Astrocyte (in vitro differentiated cells and primary cell): ENCODE measurements around the gene XYLB. TPM values are rescaled to one million over a fixed set of nuclear protein-coding genes. Genes with fewer than 3 reads are reported as not detected.

Source experiments
- DNase-seq: peaks from one replicate; pipeline ENCODE4 v3.0.0-alpha.2; 2010; ENCODE audit warnings: low read depth
- FAIRE-seq: peaks from 2 replicates; lab custom pipeline; 2011; peaks lifted over from hg19 to GRCh38; lab: Jason Lieb, UNC
- H2AFZ ChIP-seq: 2 replicates; pipeline ENCODE4 v1.6.0; 2012; ENCODE audit warnings: low read depth, low read length, inconsistent platforms
- H3K27ac ChIP-seq: 2 replicates; pipeline ENCODE4 v1.5.1; 2011; ENCODE audit warnings: low read depth, low read length, inconsistent platforms
- H3K27me3 ChIP-seq: 2 replicates; pipeline ENCODE4 v1.6.0; 2011; ENCODE audit warnings: low read length, inconsistent platforms; ENCODE audit not compliant: insufficient read depth
- H3K36me3 ChIP-seq: 2 replicates; pipeline ENCODE4 v1.5.1; 2011; ENCODE audit warnings: low read length, inconsistent platforms; ENCODE audit not compliant: insufficient read depth
- H3K4me1 ChIP-seq: 2 replicates; pipeline ENCODE4 v1.5.1; 2011; ENCODE audit warnings: low read length, inconsistent platforms; ENCODE audit not compliant: insufficient read depth
- H3K4me2 ChIP-seq: 2 replicates; pipeline ENCODE4 v1.6.0; 2012; ENCODE audit warnings: low read length, inconsistent platforms
- H3K4me3 ChIP-seq: 2 replicates; pipeline ENCODE4 v1.5.1; 2011; ENCODE audit warnings: low read depth, mild to moderate bottlenecking, low read length, inconsistent platforms; ENCODE audit not compliant: insufficient read depth
- H3K79me2 ChIP-seq: 2 replicates; pipeline ENCODE4 v1.6.0; 2012; ENCODE audit warnings: mild to moderate bottlenecking, low read length, inconsistent platforms; ENCODE audit not compliant: insufficient read depth
- H3K9ac ChIP-seq: 2 replicates; pipeline ENCODE4 v1.6.0; 2012; ENCODE audit warnings: mild to moderate bottlenecking, low read length, inconsistent platforms
- H3K9me3 ChIP-seq: 2 replicates; pipeline ENCODE4 v1.5.1; 2012; ENCODE audit warnings: low read depth, mild to moderate bottlenecking, low read length, inconsistent platforms; ENCODE audit not compliant: insufficient read depth
- H4K20me1 ChIP-seq: 2 replicates; pipeline ENCODE4 v1.6.0; 2012; ENCODE audit warnings: low read length, inconsistent platforms; ENCODE audit not compliant: insufficient read depth
- H3K27ac Mint-ChIP-seq: one replicate; pipeline ENCODE4 v1.8.0; 2021; ENCODE audit warnings: mild to moderate bottlenecking, mixed read lengths; ENCODE audit not compliant: unreplicated experiment
- H3K27me3 Mint-ChIP-seq: one replicate; pipeline ENCODE4 v1.8.0; 2021; ENCODE audit warnings: low read depth, mixed read lengths; ENCODE audit not compliant: unreplicated experiment
- H3K36me3 Mint-ChIP-seq: one replicate; pipeline ENCODE4 v1.8.0; 2021; ENCODE audit warnings: low read depth, mixed read lengths; ENCODE audit not compliant: unreplicated experiment
- H3K4me1 Mint-ChIP-seq: one replicate; pipeline ENCODE4 v1.8.0; 2021; ENCODE audit warnings: low read depth, mixed read lengths; ENCODE audit not compliant: unreplicated experiment
- H3K4me3 Mint-ChIP-seq: one replicate; pipeline ENCODE4 v1.8.0; 2021; ENCODE audit warnings: mild to moderate bottlenecking, moderate library complexity, mixed read lengths; ENCODE audit not compliant: unreplicated experiment
- H3K9me3 Mint-ChIP-seq: one replicate; pipeline ENCODE4 v1.8.0; 2021; ENCODE audit warnings: mild to moderate bottlenecking, mixed read lengths; ENCODE audit not compliant: unreplicated experiment
- EZH2 ChIP-seq: IDR thresholded peaks from 2 replicates; pipeline ENCODE4 v1.6.1; 2012; ENCODE audit warnings: mild to moderate bottlenecking, low read length, inconsistent platforms; ENCODE audit not compliant: insufficient read depth
- total RNA-seq: library from RNA; stranded (reverse); gene quantifications from 2 replicates; pipeline ENCODE4 v1.2.1, GENCODE V29; 2021
- TF ChIP-seq, protein P1 (sequence below): IDR thresholded peaks from 2 replicates; pipeline ENCODE4 v1.5.1; 2011; ENCODE audit warnings: low read depth, mild to moderate bottlenecking, inconsistent platforms, low read length, moderate library complexity; ENCODE audit not compliant: insufficient read depth

Gene XYLB
- total RNA-seq, 1 donor from 2014 or later, result 2.3 TPM

DNA sequence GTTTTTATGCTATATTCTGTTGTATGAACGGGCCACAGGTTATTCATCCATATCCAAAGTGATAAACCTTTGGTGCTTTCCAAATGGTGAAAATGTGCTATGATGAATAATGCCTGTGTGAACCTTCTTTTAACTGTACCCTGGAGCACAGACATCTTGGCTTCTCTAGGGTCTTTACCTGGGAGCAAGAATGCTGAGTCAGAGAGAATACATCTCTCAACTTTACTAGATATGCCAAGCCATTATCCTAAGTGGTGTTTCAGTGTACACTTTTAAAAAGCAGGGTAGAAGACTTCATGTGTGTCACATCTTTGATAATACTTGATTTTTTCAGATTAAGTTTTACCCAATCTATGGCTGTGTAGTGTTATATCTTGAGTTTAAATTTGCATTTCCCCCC, 23.5 kb upstream of the XYLB start:
- Histone ChIP-seq H3K27ac (no peak overlapping the region), H3K36me3 (no peaks in the 10 kb centered on the region), H3K27me3 (no peaks in the 10 kb centered on the region), H3K9ac (no peak overlapping the region), H2AFZ (no peak overlapping the region), H3K4me1 (peaks cover 5% of the 10 kb centered on the region), H3K9me3 (peaks cover 10% of the 10 kb centered on the region), H3K4me3 (no peak overlapping the region), H3K4me2 (no peak overlapping the region), H3K79me2 (no peaks in the 10 kb centered on the region), H4K20me1 (no peaks in the 10 kb centered on the region)
- Mint-ChIP-seq H3K36me3 (peaks cover 18% of the 10 kb centered on the region), H3K4me3 (no peak overlapping the region), H3K9me3 (peaks cover 7% of the 10 kb centered on the region), H3K27ac (no peak overlapping the region), H3K27me3 (no peaks in the 10 kb centered on the region), H3K4me1 (peaks cover 9% of the 10 kb centered on the region)
- TF ChIP-seq EZH2, result no peak
- TF ChIP-seq, protein P1, sequence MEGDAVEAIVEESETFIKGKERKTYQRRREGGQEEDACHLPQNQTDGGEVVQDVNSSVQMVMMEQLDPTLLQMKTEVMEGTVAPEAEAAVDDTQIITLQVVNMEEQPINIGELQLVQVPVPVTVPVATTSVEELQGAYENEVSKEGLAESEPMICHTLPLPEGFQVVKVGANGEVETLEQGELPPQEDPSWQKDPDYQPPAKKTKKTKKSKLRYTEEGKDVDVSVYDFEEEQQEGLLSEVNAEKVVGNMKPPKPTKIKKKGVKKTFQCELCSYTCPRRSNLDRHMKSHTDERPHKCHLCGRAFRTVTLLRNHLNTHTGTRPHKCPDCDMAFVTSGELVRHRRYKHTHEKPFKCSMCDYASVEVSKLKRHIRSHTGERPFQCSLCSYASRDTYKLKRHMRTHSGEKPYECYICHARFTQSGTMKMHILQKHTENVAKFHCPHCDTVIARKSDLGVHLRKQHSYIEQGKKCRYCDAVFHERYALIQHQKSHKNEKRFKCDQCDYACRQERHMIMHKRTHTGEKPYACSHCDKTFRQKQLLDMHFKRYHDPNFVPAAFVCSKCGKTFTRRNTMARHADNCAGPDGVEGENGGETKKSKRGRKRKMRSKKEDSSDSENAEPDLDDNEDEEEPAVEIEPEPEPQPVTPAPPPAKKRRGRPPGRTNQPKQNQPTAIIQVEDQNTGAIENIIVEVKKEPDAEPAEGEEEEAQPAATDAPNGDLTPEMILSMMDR, result no peak
- FAIRE-seq (no peak), DNase-seq (no peak)

DNA sequence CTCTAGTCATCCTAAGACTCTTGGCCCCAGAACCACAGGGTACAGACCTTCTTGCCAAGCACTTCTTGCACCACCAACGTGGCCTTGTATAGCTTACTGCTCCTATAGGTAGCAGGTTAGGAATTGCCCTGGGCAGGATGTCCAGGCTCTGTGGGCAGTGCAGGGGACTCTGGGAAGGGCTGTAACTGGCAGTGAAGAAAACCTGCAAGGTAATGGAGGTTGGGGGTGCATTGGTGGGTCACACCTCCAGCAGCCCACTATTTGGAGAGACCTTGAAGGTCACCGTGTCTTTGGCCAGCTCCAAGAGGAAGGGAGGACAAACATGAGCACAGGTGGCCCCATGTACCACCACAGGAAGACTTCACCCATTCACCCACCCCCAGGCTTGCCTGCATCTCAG, 21.3 kb upstream of the XYLB start:
- no peak for DNase-seq
- Histone ChIP-seq H3K36me3 (no peaks in the 10 kb centered on the region), H4K20me1 (no peaks in the 10 kb centered on the region), H2AFZ (no peak overlapping the region), H3K4me1 (peaks cover 6% of the 10 kb centered on the region), H3K27me3 (no peaks in the 10 kb centered on the region), H3K4me2 (no peak overlapping the region), H3K9me3 (peaks cover 10% of the 10 kb centered on the region), H3K27ac (no peak overlapping the region), H3K4me3 (no peak overlapping the region), H3K79me2 (no peaks in the 10 kb centered on the region), H3K9ac (no peak overlapping the region)
- Mint-ChIP-seq H3K9me3 (peaks cover 7% of the 10 kb centered on the region), H3K4me3 (no peak overlapping the region), H3K4me1 (peaks cover 9% of the 10 kb centered on the region), H3K27me3 (no peaks in the 10 kb centered on the region), H3K36me3 (peaks cover 7% of the 10 kb centered on the region), H3K27ac (no peak overlapping the region)
- no peak for FAIRE-seq
- TF ChIP-seq EZH2, result no peak
- TF ChIP-seq, protein P1, result no peak

DNA sequence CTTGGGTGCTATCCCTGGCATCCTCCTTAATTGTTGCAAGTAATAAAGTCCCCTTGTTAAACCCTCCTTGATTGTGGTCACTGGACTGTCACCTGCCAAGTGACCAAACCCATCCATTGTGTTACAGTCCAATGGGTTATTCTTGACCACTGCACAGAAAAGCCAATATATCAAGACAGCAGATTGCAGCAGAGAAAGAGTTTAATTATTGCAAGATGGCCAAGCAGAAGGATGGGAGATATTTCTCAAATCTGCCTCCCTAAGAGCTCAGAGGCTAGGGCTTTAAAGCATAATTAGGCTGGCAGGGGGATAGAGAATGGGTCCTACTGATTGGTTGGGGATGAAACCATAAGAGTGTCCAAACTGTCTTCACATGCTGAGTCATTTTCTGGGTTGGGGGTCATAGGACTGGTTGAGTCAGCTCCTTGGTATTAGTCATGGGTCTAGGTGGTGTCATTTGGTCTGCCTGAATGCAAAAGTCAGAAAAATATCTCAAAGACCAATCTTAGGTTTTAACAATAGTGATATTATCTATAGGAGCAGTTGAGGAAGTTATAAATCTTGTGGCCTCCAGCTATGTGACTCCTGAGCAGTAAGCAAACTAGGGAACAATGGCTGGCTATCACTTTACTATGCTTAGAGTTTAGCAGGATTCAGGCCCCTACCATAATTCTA, 19.1 kb upstream of the XYLB start:
- Mint-ChIP-seq H3K4me1 (peaks cover 9% of the 10 kb centered on the region), H3K4me3 (no peak overlapping the region), H3K9me3 (peaks cover 3% of the 10 kb centered on the region), H3K27me3 (no peaks in the 10 kb centered on the region), H3K27ac (peak overlapping the region; percentile 73), H3K36me3 (peaks cover 2% of the 10 kb centered on the region)
- H3K79me2 ChIP-seq, result no peaks in the 10 kb centered on the region
- peak overlapping the region; percentile 4 for H3K4me2 ChIP-seq
- H3K4me3 ChIP-seq, result no peak overlapping the region
- no peaks in the 10 kb centered on the region for H3K27me3 ChIP-seq
- no peak for FAIRE-seq
- H3K4me1 ChIP-seq, result peaks cover 6% of the 10 kb centered on the region
- DNase-seq, result peak; percentile 72
- no peak overlapping the region for H3K9ac ChIP-seq
- peak overlapping the region; percentile 31 for H3K27ac ChIP-seq
- no peaks in the 10 kb centered on the region for H3K36me3 ChIP-seq
- no peaks in the 10 kb centered on the region for H4K20me1 ChIP-seq
- no peak overlapping the region for H2AFZ ChIP-seq
- TF ChIP-seq, protein P1, result no peak
- no peak for TF ChIP-seq EZH2
- peaks cover 10% of the 10 kb centered on the region for H3K9me3 ChIP-seq
